ENCODE measurements around the gene SF1.

DNA sequence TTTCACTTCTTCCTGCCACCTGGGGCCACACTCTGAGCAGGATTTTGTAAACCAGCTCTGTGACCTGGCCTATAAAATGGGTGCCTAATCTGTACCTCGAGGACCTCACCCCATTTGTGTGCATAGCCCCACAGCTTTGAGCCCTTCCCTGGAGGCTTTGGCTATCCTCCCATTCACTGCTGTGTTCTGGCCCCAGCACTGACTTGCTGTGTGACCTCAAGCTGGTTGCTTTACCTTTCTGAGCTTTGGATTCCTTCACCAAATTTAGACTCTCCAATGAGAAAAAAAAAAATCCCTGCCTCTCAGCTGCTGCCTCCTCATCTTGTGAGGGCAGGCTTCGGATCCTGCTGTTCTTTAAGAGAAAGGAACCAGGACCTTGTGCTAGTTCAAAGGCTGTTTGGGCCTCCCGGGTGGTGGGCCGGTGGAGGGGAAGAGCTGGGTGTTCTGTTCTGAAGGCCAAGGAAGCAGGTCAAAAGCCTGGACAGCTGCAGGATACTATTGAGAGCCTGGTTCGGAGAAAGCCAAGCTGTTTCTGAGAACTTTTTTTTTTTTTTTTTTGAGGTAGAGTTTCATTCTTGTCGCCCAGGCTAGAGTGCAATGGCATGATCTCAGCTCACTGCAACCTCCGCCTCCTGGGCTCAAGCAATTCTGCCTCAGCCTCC, 17.5 kb downstream of the SF1 start:
- TF ChIP-seq, protein P1, sequence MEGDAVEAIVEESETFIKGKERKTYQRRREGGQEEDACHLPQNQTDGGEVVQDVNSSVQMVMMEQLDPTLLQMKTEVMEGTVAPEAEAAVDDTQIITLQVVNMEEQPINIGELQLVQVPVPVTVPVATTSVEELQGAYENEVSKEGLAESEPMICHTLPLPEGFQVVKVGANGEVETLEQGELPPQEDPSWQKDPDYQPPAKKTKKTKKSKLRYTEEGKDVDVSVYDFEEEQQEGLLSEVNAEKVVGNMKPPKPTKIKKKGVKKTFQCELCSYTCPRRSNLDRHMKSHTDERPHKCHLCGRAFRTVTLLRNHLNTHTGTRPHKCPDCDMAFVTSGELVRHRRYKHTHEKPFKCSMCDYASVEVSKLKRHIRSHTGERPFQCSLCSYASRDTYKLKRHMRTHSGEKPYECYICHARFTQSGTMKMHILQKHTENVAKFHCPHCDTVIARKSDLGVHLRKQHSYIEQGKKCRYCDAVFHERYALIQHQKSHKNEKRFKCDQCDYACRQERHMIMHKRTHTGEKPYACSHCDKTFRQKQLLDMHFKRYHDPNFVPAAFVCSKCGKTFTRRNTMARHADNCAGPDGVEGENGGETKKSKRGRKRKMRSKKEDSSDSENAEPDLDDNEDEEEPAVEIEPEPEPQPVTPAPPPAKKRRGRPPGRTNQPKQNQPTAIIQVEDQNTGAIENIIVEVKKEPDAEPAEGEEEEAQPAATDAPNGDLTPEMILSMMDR (conservative IDR thresholded peaks at IDR 0.05 in 1 of 2, IDR thresholded peaks at IDR 0.05 in 1 of 2; ENCODE audit: extremely low read depth in 1 of 2, insufficient read depth in 1 of 2, low read depth in 1 of 2, low read length in 2 of 2) = no peak
- no peak for TF ChIP-seq EZH2 (IDR thresholded peaks at IDR 0.05; ENCODE audit: borderline replicate concordance, low read length)

Measured in mammary epithelial cell (primary cell).